Measurements from ENCODE around the gene WBP2.
"Not testable (repeated sequence)": the region's sequence is repeated elsewhere in the genome, so short reads cannot be mapped to it uniquely, and the experiment has no call there.

Gene WBP2

GRCh38 chr17:75813081-75814020, 41.8 kb downstream of the WBP2 start:
- no peak for DNase-seq

- DNase-seq = no peak
Measured at GRCh38 chr17:75812096-75813013, 42.8 kb downstream of the WBP2 start.

GRCh38 chr17:75811174-75811573, 44.0 kb downstream of the WBP2 start:
- no peak for DNase-seq

GRCh38 chr17:75810756-75811155, 44.4 kb downstream of the WBP2 start:
- not testable (repeated sequence) for DNase-seq

- DNase-seq = no peak
Measured at GRCh38 chr17:75810216-75810615, 44.9 kb downstream of the WBP2 start.

- DNase-seq = no peak
Measured at GRCh38 chr17:75809631-75810111, 45.5 kb downstream of the WBP2 start.

- peak in 1 of 14 donors; percentile 32 for DNase-seq
Measured at GRCh38 chr17:75808905-75809621, 46.1 kb downstream of the WBP2 start.

- peak in 1 of 14 donors; percentile 7 for DNase-seq
Measured at GRCh38 chr17:75808549-75808904, 46.6 kb downstream of the WBP2 start.

GRCh38 chr17:75807861-75808260, 47.3 kb downstream of the WBP2 start:
- no peak for DNase-seq

- DNase-seq = no peak
Measured at GRCh38 chr17:75806822-75807500, 48.2 kb downstream of the WBP2 start.

- DNase-seq = no peak
Measured at GRCh38 chr17:75803883-75804282, 51.3 kb downstream of the WBP2 start.

GRCh38 chr17:75799402-75799801, 55.7 kb downstream of the WBP2 start:
- no peak for DNase-seq

GRCh38 chr17:75795820-75796607, 59.1 kb downstream of the WBP2 start:
- no peak for DNase-seq

All from C1 segment of cervical spinal cord (tissue), 14 donors.